GM18868 (cell line): Measurements from ENCODE around the gene IL17RA.
"Not testable (repeated sequence)": the region's sequence is repeated elsewhere in the genome, so short reads cannot be mapped to it uniquely, and the experiment has no call there.

Experiments
- ATAC-seq: cut with Tn5 transposase; IDR thresholded peaks from one replicate; pipeline ENCODE4 v1.9.1; 2021; ENCODE audit warnings: mild to moderate bottlenecking, moderate library complexity; ENCODE audit not compliant: unreplicated experiment

IL17RA gene

GRCh38 chr22:17118342-17118741, 33.5 kb downstream of the IL17RA start:
- ATAC-seq: no peak

DNA sequence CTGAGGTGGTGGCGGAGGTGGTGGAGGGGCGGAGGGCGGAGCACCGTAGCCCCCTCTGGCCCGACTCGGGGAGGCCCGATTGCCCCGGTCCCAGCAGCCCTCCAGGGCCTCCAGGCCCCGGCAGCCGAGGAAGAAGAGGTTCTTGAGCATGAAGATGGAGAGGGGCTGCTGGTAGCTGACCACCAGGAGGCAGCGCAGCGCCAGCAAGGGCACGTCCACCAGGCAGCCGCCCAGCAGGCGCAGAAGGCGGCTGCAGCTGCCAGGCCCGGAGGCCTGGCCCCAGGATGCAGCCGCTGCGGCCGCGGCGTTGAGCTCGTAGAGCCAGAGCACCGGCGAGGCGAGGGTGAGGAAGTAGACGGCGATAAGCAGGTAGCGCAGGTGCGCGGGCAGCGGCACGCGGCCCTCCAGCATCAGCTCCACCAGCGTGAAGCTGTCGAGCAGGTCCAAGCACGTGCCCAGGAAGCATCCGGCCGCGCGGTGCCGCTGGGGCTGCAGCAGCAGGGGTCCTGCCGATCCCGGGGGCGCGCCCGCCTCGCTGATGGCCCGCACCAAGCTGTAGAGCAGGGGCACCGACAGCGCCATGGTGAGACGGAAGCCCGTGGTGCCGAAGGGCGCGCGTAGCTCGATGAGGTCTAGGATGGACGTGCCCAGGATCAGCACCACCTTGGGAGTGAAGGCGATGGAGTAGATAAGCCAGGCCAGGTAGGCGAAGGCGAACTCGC, 34.8 kb downstream of the IL17RA start:
- ATAC-seq: no peak

- no peak for ATAC-seq
Observed at GRCh38 chr22:17120281-17120680, 35.5 kb downstream of the IL17RA start.

DNA sequence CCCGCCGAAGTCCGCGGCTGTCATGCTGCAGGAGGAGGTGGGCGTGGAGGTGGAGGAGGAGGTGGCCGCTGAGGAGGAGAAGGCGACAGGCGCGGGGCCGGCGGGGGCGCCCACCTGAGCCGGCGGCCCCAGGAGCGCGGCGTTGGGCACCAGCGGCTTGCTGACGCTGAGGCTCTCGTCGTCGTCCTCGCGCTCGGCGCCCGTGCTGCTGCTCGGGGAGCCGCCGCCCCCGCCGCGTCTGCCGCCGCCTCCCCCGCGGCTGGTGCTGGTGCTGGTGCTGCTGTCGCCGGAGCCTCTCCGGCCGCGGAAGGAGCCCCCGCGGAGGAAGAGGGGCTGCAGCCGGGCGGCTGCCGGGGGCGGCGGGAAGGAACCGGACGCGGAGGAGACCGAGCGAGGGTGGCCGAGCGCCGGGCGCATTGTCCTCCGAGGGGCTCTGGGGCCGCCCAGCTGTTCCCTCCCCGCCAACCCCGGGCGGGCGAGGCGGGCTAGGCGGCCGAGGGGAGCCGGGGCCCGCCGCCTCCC, 36.0 kb downstream of the IL17RA start:
- no peak for ATAC-seq

DNA sequence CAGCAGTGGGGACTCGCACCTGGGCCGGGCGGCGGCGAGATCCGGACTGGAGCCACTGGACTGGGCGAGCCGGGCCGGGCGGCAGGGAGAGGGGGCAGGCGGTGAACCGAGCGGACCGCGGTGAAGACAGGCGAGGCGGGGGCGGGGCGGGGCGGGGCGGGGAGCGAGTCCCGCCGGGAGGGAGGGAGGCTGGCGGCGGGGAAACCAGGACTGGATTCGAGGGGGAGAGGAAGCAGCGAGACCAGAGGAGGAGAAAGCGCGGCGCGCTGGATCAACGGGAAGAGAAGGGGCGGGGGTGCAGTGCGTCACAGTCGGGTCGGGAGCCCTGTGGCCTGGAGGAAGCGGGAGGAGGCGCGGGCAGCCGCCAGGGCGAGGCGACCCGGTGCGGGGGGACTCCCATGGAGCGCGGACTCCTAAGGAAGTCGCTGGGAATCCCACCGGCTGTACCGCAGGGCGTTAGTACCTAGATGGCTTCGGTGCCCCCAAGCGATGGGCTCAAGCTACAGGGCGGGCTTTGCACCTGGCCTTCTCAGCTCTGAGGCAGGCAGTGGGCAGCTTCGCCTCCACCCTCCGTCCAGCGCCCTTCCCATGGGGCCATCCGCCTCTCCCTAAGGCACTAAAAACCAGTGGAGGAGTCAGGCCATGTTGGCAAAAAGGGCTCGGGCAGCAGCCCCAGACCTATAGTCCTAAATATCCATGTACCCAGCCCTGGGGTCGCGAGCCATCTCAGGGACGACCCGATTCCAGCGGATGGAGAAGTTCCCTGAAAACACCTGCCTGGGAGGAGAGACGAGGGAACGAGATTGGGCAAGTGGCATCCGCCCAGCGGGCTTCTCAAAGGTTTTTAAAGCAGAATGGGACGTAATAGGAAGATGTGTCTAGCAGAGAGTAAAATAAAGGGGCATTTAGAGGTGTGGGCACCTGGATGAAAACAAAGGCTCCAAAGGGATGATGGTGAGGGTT, 36.7 kb downstream of the IL17RA start, which contains the start of gene TMEM121B:
TMEM121B (minus strand) TSS at position 128 of the 963 bp plus-strand sequence. CDS start 233 bp downstream, outside the sequence.
- ATAC-seq: no peak

GRCh38 chr22:17130199-17130598, 45.4 kb downstream of the IL17RA start:
- no peak for ATAC-seq

- no peak for ATAC-seq
Observed at GRCh38 chr22:17131686-17132085, 46.9 kb downstream of the IL17RA start.

- ATAC-seq: no peak
Observed at GRCh38 chr22:17132112-17132511, 47.3 kb downstream of the IL17RA start.

- ATAC-seq: no peak
Observed at GRCh38 chr22:17133137-17133536, 48.3 kb downstream of the IL17RA start.

GRCh38 chr22:17135153-17135760, 50.5 kb downstream of the IL17RA start:
- ATAC-seq: no peak

- ATAC-seq: no peak
Observed at GRCh38 chr22:17137170-17137569, 52.4 kb downstream of the IL17RA start.

DNA sequence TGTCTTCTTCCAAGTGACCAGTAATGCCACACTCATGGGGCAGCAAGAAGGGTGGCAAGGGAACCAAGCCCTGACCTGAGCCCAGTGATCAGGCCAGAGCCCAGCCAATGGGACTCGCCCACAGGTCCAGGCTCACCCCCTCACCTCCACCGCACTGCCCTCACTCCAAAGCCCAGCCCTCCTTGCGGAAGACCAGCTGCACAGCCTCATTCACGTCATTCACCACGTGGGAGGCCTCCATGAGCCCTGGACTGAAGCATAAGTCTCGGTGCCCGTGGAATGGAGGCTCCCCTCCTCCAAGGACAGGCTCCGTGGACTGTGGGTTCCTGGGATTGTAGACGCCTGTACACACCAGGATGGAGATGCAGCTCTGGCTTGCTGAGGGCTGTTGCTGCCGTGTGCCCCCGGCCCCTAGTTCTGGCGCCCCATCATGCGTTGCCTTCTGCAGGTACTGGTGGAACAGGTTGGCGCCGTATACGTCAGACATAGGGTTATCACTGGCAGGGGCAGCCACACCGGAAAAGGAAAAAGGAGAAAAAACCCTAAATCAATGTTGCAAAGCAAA, 53.1 kb downstream of the IL17RA start:
- ATAC-seq: no peak

- no peak for ATAC-seq
Observed at GRCh38 chr22:17138513-17138912, 53.7 kb downstream of the IL17RA start.

DNA sequence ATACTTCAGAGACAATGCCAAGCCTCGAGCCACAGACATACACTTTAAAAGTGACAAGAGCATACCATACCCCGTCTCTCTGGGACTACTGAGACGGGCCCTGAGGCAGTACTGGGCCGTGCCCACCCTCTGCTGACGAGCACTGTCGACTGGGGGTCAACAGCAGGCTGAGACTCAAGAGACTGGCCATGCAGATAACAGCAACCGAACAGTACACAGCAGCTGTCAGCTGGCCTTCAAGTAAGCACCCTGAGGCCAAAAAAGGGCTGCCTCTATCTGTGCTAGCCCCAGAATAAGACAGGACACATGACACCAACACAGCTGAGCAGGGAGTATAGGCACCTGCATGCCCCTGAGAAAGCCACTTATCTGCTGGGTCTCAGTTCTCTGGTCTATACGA, 55.2 kb downstream of the IL17RA start:
- ATAC-seq: no peak

DNA sequence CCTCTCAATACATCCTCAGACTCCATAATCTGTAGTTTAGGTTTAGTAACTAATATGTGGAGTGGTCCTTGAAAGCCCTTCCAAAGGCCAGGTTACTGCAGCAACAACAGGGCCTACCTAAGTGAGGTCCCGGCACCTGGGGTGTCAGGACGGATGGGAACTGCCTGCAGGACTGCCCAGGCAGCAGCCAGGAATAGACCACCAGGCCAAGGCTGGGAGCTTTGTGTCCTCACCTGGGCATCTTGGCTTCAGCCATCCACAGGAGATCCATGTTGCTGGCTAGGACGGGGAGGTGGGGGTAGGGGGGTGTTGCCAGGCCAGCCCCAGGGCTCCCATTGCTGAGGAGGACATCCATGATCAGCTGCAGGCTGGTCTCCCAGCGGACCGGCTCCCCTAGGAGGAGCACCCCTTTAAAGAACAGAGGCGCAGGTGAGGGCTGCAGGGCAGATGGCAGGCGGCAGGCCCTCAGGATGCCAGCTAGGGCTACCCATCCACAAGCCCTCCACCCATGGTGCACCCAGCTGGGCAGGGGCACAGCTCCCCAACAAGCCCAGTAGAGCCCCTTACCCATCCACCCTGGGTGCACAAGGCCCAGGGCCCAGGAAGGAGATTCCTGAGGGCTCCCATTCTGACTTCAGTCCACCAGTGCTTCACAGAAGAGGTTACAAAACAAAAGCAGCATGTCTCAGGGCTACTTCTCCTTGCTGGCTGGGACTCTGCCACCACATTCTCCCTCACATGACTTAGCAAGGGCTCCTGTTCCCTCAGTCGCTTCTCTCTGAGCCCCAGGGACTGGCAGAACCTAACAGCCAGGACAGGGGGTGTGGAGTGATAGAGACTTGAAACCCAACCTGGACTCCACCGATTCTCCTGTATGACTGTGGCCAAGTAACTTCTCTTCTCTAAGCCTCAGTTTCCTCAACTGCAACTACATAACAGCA, 56.3 kb downstream of the IL17RA start:
- no peak for ATAC-seq

GRCh38 chr22:17143101-17143500, 58.3 kb downstream of the IL17RA start:
- ATAC-seq: no peak

DNA sequence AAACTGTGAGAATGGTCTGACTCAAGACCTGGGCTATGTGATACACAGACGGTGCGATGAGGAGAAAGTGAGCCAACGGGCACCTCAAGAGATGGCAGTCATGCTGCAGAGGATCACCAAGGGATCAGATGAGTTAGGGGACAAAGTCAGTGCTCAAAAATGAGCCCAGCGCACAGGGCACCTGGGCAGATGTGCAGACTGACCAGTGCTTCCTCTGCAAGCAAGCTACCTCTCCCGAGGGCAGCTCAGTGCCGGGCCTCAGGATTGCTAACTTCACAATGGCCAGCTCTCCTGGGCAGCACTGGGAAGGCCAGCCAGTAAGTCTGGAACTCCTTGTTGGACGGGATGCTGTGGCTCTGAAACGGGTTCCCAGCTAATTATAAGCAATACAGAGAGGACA, 59.0 kb downstream of the IL17RA start:
- ATAC-seq: no peak

DNA sequence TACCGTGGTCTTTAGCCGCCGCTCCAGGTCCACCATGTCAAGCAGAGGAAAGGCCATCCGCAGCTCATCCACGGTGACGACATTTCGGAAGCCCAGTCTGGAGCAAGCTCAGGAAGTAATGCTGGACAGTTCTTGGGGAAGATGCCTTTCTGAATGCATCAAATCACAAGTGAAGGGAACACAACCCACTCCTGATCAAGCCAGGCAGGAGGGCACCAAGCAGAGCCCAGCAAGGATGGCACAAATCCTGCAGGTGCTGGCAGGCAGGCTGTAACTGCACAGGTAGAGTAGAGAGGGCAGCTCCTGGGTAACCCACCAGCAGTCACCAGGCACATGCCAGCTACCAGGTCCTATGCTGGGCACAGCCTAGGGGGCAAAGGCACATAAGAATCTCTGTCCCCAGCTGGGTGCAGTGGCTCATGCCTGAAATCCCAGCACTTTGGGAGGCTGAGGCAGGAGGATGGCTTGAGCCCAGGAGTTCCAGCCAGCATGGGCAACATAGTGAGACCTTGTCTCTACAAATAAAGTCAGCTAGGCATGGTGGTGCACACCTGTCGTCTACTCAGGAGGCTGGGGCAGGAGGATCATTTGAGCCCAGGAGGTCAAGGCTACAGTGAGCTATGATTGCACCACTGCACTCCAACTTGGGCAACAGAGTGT, 60.4 kb downstream of the IL17RA start:
- no peak for ATAC-seq

GRCh38 chr22:17147458-17147857, 62.7 kb downstream of the IL17RA start:
- not testable (repeated sequence) for ATAC-seq
